ENCODE measurements around the gene ANG.
"Not testable (repeated sequence)": the region's sequence is repeated elsewhere in the genome, so short reads cannot be mapped to it uniquely, and the experiment has no call there.

The ANG gene

DNA sequence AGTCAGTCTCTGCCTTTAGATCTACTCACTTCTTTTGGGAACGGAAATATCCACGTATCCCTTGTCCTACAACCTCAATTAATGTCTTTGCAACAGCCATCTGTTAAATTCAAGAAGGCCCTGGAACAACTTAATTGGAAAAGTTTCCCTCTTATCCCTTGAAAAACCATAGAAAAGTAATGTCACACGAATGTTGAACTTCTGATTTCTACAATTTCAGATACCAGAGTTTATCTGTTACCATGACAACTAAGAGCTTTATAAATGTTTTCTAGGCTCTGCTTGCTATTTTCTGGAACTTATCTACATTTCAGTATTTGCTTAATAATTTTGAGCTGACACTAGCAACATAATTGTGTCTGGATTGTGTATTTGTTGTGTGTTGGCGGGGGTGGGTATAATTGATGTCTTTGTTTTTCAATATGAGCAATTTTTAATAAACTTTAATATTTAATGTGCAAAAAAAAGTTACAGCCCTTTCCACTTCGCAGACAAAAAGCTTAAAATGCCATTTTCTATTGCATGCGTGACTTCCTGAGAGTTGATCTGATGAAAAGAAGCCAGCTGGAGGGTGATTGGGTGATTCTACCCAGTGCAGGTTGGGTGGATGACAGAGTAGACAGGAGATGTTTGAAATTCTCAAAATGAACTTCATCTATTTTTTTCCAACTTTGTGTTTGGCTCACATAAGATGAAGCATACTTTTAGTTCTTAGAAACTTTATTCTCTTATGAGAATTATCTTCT, 45.3 kb downstream of the ANG start:
- FAIRE-seq (no peak), DNase-seq (ENCODE audit: insufficient read length, low spot score) (no peak)

DNA sequence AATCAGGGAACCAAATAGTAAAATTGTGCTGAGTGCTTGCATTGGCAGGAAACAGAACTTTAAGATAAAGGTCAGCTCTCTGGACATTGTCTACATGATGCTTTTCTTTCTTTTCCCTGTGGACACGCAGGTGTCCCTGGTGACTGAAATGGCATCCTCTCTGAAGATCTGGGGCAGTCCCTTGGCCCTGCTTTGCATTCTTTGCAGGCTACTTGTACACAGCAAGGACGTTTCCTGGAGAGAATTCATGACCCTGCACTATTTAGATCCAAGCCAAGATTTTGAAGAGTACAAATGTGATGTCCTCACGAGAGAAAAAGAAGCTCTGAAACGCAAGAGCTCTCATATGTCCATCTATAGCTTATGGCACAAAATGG, 45.9 kb downstream of the ANG start:
- DNase-seq (ENCODE audit: insufficient read length, low spot score): no peak
- FAIRE-seq: no peak

DNA sequence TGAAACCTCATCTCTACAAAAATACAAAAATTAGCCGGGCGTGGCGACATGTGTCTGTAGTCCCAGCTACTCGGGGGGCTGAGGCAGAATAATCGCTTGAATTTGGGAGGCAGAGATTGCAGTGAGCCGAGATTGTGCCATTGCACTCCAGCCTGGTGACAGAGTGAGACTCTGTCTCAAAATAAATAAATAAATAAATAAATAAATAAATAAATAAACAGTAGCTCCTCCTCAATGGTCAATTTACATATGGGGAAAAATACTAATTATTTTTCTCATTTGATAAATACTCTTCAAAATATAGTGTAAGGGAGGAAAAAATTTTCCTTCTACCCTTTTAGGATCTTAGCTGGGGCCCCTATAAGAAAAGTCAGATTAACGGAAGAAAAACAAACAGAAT, 49.7 kb downstream of the ANG start:
- not testable (repeated sequence) for FAIRE-seq; DNase-seq (ENCODE audit: insufficient read length, low spot score)

DNA sequence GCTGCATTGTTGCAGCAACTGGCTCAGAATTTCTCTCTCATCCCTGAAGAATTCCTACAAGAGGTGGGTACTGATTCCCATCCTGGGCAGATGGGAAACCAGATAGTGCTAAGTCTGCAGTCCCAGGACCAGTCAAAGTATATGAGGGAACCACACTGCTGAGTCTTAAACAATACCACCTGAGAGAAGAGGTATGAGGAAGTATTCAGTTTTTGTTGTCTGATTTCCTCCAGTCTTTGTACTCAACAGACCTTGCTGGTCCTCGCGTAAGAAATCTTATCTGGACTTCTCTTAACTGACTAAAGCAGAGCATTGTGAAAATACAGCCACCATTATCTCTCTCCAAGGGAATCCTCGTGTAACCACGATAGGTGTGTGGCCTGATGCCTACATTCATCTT, 53.6 kb downstream of the ANG start:
- no peak for DNase-seq (ENCODE audit: insufficient read length, low spot score)
- FAIRE-seq: no peak

DNA sequence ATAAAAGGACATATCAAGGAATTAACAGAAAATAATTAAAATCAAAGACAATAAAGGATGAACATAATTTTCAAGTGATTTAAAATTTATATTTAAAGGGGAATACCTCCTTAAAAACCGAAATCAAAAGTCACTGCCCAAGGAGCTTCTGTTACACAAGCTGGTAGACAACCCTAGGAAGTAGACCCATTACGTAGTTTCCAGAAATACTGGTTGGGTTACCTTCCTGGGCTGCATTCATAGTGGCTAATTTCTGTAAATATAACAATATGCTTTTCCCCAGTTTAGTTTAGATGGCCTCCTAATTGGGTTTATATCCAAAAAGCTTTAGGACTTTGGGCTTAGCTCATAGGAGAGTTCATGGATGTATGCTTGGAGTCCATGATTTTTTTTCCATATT, 55.0 kb downstream of the ANG start:
- DNase-seq (ENCODE audit: insufficient read length, low spot score) (no peak), FAIRE-seq (no peak)

Data from HTR-8/SVneo (cell line).